Endothelial cell of umbilical vein (primary cell): ENCODE data around the gene DIS3.

ENCODE experiments used
- CTCF ChIP-seq, 2 donors: IDR thresholded peaks; 1 replicate in 1 of 2; 2 replicates in 1 of 2; pipeline ENCODE4 v1.5.1; 2011; ENCODE audit warnings: low read length in 2 of 2, mild to moderate bottlenecking in 2 of 2, moderate library complexity in 2 of 2, control low read depth in 1 of 2, inconsistent platforms in 1 of 2, low read depth in 1 of 2; ENCODE audit not compliant: insufficient read depth in 1 of 2; ENCODE audit errors: extremely low read depth in 1 of 2
- EZH2 ChIP-seq: IDR thresholded peaks from 2 replicates; pipeline ENCODE4 v1.6.1; 2012; ENCODE audit warnings: borderline replicate concordance, low read depth, mild to moderate bottlenecking, moderate library complexity, low read length, inconsistent platforms; ENCODE audit not compliant: severe bottlenecking
- GATA2 ChIP-seq: IDR thresholded peaks from 2 replicates; pipeline ENCODE4 v1.7.0; 2011; ENCODE audit warnings: low read depth, mild to moderate bottlenecking, moderate library complexity, mixed read lengths, low read length; ENCODE audit not compliant: insufficient read length, insufficient read depth
- JUN ChIP-seq: IDR thresholded peaks from 2 replicates; pipeline ENCODE4 v1.6.1; 2011; ENCODE audit warnings: borderline replicate concordance, low read depth; ENCODE audit not compliant: insufficient read length, insufficient read depth
- MAX ChIP-seq: IDR thresholded peaks from 2 replicates; pipeline ENCODE4 v1.6.1; 2011; ENCODE audit not compliant: insufficient read depth, insufficient read length
- POLR2A ChIP-seq: IDR thresholded peaks from 2 replicates; pipeline ENCODE4 v1.6.1; 2012; ENCODE audit warnings: low read depth, mild to moderate bottlenecking, control low read depth, low read length
- POLR2AphosphoS5 ChIP-seq: IDR thresholded peaks from 2 replicates; pipeline ENCODE4 v1.6.1; 2012; ENCODE audit warnings: low read depth, mild to moderate bottlenecking, control low read depth, low read length, moderate library complexity; ENCODE audit not compliant: insufficient read depth

GRCh38 chr13:72788831-72789230 is 7.1 kb upstream of the DIS3 start:
- TF ChIP-seq CTCF (IDR thresholded peaks at IDR 0.05; ENCODE audit: extremely low read depth in 1 of 2, insufficient read depth in 1 of 2, low read depth in 1 of 2, low read length in 2 of 2): no peak
- no peak for TF ChIP-seq POLR2A
- TF ChIP-seq MAX: no peak
- no peak for TF ChIP-seq POLR2AphosphoS5
- TF ChIP-seq EZH2: no peak
- TF ChIP-seq JUN: no peak
- no peak for TF ChIP-seq GATA2
